ENCODE results near the gene CHCHD10.

The CHCHD10 gene

DNA sequence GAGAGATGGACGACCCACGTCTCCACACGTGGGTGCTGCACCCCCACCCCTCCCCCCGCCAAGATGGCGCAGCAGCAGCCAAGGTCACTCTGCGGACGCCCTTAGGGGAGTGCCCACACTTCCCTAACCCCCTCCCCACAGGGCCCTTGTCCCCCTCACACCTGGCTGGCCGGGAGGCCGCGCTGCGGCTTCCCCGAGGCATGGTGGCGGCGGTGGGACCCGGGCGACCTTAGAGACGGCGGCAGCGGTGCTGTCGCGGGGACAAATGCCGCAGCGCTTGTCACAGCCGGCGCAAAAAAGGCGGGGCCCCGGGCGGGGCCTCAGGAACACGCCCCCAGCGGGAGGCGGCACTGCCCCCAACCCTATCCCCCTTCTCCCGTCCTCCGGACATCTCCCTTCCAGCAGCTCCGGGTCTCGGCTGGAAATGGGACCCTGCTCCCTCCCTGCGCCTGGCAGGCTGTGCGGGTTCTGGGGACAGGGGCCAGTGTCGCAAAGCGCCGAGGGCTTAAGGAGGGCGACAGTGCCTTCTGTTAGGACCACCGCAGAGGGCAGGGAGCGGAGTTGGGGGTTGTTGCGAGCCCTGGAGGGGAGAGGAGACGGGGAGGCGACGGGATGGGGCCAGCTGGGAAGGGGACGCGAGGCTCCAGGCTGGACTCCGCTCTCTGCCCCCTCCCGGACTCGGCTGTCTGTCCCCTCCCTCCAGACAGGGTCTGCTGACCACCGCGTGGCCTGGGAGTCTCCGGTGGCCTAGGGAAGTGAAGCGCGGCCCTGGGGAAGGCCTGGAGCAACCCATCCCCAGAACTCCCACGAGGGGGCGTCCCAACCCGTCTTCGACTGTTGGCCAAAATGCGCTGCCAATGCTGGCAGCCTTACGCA, at the start of gene CHCHD10:
TSS of gene CHCHD10 (minus strand) at position 300 of the 876 bp plus-strand sequence. CDS start at position 202, 98 bp downstream.
- peak; percentile 19 to 36 for DNase-seq

- no peak for DNase-seq
Observed at GRCh38 chr22:23817146-23817545, 49.4 kb upstream of the CHCHD10 start.

DNA sequence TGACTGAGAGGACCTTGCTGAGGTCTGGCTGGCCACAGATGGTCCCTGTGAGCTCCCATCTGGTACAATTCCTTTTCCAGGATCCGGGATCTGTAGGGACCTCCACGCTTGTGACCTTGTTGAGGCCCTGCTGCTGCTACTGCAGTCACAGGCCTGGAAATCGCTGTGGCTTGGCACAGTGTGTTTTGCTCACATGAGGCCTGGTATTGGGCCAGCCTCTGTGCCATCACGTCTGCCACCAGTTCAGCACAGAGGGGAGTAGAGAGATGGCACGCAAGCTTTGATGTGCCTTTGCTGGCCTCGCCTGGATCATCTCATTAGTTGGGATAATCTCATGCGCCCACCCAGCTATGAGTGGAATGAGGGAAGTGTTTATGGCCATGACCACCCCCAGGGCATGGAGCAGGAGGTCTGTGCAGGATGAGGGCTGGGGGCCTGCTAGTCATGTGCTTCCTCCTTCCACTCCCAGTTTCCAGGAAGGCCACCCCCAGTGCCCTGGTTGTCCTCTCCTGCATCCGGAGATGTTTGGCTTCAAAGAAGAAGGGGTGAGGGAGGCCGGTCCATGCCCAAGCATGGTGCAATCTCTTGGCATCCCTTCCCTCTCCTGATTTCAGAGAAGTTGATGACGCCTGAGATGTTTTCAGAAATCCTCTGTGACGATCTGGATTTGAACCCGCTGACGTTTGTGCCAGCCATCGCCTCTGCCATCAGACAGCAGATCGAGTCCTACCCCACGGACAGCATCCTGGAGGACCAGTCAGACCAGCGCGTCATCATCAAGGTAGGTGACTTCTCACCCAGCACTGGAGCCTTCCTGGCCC, 48.6 kb upstream of the CHCHD10 start:
- no peak for DNase-seq

- DNase-seq: no peak
Observed at GRCh38 chr22:23815541-23816155, 47.9 kb upstream of the CHCHD10 start.

- DNase-seq: no peak
Observed at GRCh38 chr22:23812378-23812777, 44.6 kb upstream of the CHCHD10 start.

GRCh38 chr22:23806837-23807236, 39.1 kb upstream of the CHCHD10 start:
- no peak for DNase-seq

DNA sequence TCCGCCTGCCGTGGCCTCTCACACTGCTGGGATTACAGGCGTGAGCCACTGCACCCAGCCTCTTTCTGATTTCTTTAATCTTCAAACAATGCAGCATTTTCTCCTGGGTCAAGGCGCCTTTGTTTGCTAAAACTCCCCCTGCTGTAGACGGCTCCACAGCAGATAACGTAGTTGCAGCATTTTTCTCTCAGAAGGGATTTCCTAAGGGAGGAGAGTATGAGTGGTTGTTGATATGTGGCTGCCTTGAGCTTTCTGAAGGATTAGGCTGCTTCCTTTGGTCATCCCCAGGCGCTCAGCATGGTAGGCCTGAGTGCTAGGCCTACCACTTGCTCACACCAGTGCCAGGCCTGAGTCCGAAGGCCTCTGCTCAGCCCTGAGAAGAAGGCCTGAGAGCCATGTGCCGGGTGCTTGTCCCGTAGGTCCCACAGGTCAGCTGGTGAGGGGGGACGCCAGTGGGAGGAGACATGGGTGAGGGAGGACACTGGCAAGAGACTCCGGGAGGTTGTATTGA, 37.1 kb upstream of the CHCHD10 start:
- DNase-seq: no peak

GRCh38 chr22:23803001-23803819, 35.4 kb upstream of the CHCHD10 start:
- no peak for DNase-seq

GRCh38 chr22:23801886-23802377, 34.2 kb upstream of the CHCHD10 start:
- DNase-seq: no peak

DNA sequence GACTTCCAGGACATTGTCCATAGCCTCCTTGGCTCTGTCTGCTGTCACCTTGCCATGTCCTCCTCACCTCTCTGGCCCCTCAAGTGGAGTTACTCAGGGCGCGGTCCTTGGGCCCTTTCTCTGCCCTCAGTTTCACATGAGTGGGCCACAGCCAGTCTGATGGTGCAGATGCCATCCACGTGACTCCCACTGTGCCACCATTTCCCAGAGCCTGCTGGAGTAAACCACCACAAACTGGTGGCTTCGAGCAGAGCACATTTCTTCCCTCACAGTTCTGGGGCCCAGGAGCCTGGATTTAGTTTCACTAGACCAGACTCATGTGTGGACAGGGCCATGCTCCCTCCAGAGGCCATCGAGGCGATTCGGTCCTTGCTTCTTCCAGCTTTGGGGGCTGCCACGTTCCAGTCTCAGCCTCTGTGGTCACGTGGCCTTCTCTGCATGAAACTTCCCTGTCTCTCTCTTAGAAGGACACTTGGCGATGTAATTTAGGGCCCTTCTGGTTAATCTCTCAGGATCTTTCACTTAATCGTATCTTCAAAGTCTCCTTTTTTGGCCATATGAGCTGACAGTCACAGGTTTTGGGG, 33.6 kb upstream of the CHCHD10 start:
- no peak for DNase-seq

DNA sequence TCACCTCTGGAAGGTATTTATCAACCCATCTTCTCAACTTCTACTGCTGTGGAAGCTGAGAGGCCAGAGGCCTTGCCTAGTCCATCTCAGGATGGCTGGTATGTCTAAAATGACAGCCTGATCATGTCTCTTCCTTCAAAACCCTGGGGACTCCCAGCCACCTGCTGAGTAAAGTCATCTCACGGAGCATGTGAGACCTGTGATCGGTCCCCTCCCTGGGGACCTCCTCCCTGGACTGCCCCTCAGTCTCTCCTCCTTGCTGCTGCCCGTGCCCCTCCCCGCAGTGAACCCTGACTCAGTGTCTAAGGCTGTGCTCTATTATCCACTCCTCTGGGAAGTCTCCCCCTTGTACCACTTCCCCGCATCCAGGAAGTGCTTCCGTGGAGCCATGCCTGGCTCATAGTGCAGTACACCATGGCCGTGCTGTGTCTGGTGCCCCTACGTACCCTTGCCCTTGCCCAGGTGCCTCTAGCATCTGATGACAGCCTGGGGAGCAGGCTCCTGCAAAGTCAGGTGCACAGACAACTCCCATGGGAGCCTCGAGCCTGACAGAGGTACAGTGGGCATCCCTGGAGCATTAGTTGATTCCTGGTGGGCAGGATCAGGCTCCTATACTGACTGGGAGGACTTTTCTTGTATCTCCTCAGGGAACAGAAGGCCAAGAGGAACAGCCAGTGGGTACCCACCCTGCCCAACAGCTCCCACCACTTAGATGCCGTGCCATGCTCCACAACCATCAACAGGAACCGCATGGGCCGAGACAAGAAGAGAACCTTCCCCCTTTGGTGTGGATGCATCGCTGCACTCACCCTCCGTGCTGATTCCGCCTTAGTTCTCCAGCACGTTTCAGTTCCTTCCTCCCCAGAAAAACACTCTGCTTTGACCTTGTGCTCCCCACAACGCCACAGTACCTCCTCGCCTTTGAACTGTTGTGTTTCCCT, 32.8 kb upstream of the CHCHD10 start:
- DNase-seq: no peak

- DNase-seq: no peak
Observed at GRCh38 chr22:23796461-23796860, 28.7 kb upstream of the CHCHD10 start.

DNA sequence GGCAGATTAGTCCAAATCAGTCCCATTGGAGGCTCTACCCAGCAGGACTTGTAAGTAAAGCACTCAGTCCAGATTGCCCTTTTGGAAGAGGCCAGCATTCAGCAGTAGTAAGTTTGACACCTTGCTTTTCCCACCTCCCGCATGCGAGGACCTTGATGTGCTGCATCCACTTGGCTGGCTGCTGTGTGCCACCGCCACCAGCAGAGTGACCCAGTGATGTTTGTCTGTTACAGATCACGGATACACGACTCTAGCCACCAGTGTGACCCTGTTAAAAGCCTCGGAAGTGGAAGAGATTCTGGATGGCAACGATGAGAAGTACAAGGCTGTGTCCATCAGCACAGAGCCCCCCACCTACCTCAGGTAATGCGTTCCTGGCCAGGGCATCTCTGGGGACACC, 25.6 kb upstream of the CHCHD10 start:
- DNase-seq: no peak

DNA sequence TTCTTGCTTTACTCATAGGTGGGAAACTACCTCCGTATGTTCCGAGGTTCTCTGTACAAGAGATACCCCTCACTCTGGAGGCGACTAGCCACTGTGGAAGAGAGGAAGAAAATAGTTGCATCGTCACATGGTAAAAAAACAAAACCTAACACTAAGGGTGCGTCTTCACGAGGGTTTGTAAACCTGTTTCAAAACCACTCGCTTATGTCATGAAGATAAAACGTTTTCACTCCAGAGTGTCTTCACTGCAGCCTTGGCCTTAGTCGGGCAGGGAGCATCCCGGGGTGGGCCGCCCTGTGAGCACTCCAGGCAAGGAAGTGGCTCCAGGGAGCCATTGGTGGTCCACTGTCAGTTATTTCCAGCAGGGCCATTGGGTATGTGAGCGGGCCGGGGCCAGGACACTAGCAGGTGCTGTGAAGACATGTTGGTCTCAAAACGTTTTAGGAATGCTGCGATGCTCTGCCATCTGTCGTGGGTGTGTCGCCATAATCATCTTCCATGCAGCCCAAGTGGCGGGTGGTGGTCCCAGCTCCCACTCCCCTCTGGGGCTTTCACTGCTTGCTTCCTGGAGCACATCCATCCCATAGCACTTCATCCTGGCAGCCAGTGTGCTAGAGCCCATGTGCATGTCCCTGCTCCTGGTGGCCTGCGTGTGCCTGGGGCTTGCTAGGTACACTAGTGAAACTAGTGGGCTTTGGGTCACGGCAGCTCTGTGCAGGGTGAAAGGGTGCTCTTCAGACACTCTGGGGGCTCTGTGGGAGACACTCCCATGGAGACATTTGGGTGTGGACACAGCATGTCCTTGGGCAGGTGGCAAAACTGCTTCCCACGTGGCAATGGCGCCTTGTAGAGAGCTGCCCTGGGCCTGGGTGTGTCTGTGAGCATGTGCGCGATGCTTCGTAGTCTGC, 24.2 kb upstream of the CHCHD10 start:
- DNase-seq: no peak

DNA sequence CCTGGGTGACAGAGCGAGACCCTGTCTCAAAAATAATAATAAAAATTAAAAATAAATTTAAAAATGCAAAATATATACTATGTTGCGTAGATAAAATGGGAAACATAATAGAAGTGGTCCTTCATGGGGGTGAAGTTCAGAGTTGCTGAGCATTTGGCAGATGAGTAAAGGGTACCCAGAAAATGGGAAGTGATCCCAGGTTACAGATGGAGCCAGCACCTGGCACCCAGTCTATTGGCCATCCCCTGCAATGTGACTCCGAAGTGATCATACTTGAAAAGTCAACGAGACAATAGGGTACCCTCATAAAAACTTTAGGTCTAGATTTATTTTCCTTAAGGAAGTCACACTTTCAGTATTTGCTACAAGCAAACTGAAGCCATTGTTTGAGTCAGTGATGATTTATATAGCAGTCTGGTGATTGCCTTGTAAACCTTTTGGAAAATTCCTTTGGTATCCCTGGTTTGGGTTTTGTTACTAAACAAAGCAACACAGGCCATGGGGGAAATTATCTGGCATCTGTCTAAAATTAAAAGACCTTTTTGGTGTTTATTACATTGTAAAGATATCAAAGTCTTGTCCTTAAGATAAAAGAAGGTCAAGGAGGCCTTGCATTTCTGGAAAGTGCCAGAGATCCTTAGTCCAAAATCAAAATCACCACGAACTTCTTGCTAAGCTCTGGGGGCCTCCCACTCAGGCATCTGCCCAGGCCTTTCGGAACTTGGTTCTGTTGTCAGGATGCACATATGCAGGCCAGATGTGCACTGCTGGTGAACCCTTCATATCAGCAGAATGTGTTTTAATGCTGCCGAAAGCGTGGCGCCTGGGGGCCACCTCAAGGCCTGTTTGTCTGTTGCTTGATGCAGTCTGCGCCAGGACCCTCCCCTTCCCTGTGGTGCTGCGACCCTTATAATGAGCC, 23.3 kb upstream of the CHCHD10 start:
- DNase-seq: no peak

GRCh38 chr22:23789638-23790037, 21.9 kb upstream of the CHCHD10 start:
- DNase-seq: no peak

- no peak for DNase-seq
Observed at GRCh38 chr22:23789121-23789520, 21.3 kb upstream of the CHCHD10 start.

- DNase-seq: no peak
Observed at GRCh38 chr22:23787910-23788309, 20.1 kb upstream of the CHCHD10 start.

- no peak for DNase-seq
Observed at GRCh38 chr22:23787600-23787896, 19.8 kb upstream of the CHCHD10 start.

All from NCI-H187 (cell line).